RWPE2 (cell line): ENCODE data around the gene CES3.

ENCODE experiments used
- ATAC-seq: fragments of 200-7000 bp; cut with Tn5 transposase; 3 replicates; pipeline ENCODE4 v1.9.1; 2021; ENCODE audit warnings: low read depth
- DNase-seq: peaks from one replicate; pipeline ENCODE4 v3.0.0-alpha.2; 2020; ENCODE audit warnings: low spot score
- H3K27ac ChIP-seq: fragments of 450-650 bp; 2 replicates; pipeline ENCODE4 v1.5.1; 2017; ENCODE audit warnings: mild to moderate bottlenecking; ENCODE audit not compliant: poor library complexity, severe bottlenecking
- H3K27me3 ChIP-seq: fragments of 250-450 bp; sonication (Bioruptor Pico); 2 replicates; pipeline ENCODE4 v1.5.1; 2021; ENCODE audit warnings: mild to moderate bottlenecking, moderate library complexity; ENCODE audit not compliant: insufficient read depth, poor library complexity, severe bottlenecking
- H3K36me3 ChIP-seq: fragments of 250-450 bp; sonication (Bioruptor Pico); 2 replicates; pipeline ENCODE4 v1.5.1; 2020; ENCODE audit warnings: low read depth, mild to moderate bottlenecking, moderate library complexity
- H3K4me1 ChIP-seq: fragments of 250-450 bp; sonication (Bioruptor Pico); 2 replicates; pipeline ENCODE4 v1.5.1; 2021; ENCODE audit warnings: mild to moderate bottlenecking, moderate library complexity; ENCODE audit not compliant: insufficient read depth, poor library complexity, severe bottlenecking
- H3K4me3 ChIP-seq: fragments of 250-450 bp; sonication (Bioruptor Pico); 2 replicates; pipeline ENCODE4 v1.5.1; 2021; ENCODE audit warnings: mild to moderate bottlenecking, moderate library complexity; ENCODE audit not compliant: severe bottlenecking
- H3K9me3 ChIP-seq: fragments of 250-450 bp; sonication (Bioruptor Pico); 2 replicates; pipeline ENCODE4 v1.5.1; 2021; ENCODE audit warnings: mild to moderate bottlenecking, moderate library complexity; ENCODE audit not compliant: severe bottlenecking
- TF ChIP-seq, protein P1 (sequence below): fragments of 450-650 bp; IDR thresholded peaks from one replicate; pipeline ENCODE4 v1.5.1; 2017; ENCODE audit warnings: mild to moderate bottlenecking, moderate library complexity; ENCODE audit not compliant: poor library complexity, severe bottlenecking

The CES3 gene

DNA sequence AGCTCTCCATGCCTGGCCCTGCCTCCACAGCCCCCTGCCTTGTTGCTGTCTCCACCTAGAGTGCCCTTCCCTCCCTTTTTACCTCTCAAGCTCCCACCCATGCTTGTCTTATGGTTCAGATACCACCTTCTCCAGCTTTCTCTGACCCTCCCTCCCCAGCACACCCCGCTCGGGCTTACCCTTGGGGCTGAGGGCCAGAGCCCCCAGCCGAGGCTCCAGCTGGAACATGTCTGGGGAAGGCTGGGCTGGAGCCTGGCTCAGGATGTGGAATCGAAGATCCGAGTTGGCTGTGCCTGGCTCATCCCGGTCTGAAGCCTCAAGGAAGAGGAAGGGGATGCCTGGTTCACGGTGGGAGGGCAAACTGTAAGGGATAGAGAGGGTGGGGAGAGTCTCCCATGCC, 46.0 kb upstream of the CES3 start:
- TF ChIP-seq, protein P1, sequence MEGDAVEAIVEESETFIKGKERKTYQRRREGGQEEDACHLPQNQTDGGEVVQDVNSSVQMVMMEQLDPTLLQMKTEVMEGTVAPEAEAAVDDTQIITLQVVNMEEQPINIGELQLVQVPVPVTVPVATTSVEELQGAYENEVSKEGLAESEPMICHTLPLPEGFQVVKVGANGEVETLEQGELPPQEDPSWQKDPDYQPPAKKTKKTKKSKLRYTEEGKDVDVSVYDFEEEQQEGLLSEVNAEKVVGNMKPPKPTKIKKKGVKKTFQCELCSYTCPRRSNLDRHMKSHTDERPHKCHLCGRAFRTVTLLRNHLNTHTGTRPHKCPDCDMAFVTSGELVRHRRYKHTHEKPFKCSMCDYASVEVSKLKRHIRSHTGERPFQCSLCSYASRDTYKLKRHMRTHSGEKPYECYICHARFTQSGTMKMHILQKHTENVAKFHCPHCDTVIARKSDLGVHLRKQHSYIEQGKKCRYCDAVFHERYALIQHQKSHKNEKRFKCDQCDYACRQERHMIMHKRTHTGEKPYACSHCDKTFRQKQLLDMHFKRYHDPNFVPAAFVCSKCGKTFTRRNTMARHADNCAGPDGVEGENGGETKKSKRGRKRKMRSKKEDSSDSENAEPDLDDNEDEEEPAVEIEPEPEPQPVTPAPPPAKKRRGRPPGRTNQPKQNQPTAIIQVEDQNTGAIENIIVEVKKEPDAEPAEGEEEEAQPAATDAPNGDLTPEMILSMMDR = no peak
- no peak for ATAC-seq

DNA sequence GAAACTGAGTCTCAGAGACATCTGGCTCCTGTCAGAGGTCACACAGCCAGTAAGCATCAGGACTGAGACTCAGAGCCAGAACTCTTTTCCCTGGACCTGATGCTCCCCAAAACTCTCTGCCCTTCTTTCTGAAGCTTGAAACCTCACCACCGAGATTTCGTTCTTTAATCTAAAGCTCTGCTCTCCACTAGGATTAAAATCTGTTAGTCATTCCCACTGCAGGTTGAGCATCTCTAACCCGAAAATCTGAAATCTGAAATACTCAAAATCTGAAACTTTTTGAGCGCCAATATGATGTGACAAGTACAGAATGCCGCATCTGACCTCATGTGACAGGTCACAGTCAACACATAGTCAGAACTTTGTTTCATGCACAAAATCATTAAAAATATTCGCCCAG, 44.5 kb upstream of the CES3 start:
- ATAC-seq (no peak), DNase-seq (no peak)
- Histone ChIP-seq H3K9me3 (no peaks in the 10 kb centered on the region), H3K36me3 (no peaks in the 10 kb centered on the region), H3K27ac (no peak overlapping the region), H3K4me3 (no peak overlapping the region), H3K4me1 (no peaks in the 10 kb centered on the region), H3K27me3 (no peaks in the 10 kb centered on the region)
- TF ChIP-seq, protein P1 = no peak

More for the DNA sequence above, 46.0 kb upstream of the CES3 start:
- DNase-seq = no peak
- Histone ChIP-seq H3K27me3 (no peaks in the 10 kb centered on the region), H3K36me3 (no peaks in the 10 kb centered on the region), H3K27ac (no peak overlapping the region), H3K4me3 (no peak overlapping the region), H3K4me1 (peaks cover 2% of the 10 kb centered on the region), H3K9me3 (no peaks in the 10 kb centered on the region)

DNA sequence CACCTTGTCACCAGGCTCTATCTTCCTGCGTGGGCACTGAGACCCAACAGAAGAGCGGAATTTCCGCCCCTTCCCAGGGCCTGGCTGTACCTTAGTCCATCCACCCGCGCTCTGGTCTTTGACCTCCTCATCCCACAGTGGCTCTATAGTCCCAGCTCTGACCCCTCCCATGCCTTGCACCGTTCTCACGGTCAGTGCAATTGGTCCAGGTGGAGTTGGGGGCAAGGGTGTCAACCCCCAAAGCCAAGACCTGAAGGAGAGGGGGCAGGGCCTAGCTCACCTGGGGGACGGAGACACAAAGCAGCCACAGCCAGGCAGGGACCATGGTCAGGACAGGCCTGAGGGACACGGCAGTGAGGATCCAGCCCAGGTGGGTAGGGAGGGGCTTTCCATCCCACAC, 43.3 kb upstream of the CES3 start:
- no peak for ATAC-seq
- Histone ChIP-seq H3K36me3 (no peaks in the 10 kb centered on the region), H3K27ac (no peak overlapping the region), H3K4me1 (no peaks in the 10 kb centered on the region), H3K9me3 (no peaks in the 10 kb centered on the region), H3K4me3 (no peak overlapping the region), H3K27me3 (no peaks in the 10 kb centered on the region)
- TF ChIP-seq, protein P1 = no peak
- no peak for DNase-seq

DNA sequence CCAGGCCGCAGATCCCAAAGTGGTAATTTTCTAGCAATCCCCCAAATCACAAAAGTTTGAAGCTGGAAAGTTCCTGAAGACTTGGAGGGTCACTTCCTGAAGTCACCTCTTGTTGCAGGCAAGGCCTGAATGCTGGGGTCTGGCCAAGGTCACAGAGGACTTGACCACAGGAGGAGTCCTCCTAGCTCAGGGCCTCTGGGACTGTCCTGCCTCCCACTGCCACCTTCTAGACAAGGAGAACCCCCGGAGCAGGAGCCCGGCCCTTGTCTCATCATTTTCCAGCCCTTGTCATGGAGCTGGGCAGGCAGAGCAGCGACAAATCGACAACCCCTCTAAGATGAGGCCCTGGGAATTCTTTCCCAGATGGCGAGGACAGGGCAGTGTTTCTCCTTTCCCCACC, 42.7 kb upstream of the CES3 start:
- TF ChIP-seq, protein P1 = no peak
- no peaks in the 10 kb centered on the region for H3K4me1 ChIP-seq
- H3K36me3 ChIP-seq = no peaks in the 10 kb centered on the region
- DNase-seq (no peak), ATAC-seq (no peak)
- H3K27ac ChIP-seq = no peak overlapping the region
- H3K27me3 ChIP-seq = no peaks in the 10 kb centered on the region
- no peaks in the 10 kb centered on the region for H3K9me3 ChIP-seq
- no peak overlapping the region for H3K4me3 ChIP-seq

DNA sequence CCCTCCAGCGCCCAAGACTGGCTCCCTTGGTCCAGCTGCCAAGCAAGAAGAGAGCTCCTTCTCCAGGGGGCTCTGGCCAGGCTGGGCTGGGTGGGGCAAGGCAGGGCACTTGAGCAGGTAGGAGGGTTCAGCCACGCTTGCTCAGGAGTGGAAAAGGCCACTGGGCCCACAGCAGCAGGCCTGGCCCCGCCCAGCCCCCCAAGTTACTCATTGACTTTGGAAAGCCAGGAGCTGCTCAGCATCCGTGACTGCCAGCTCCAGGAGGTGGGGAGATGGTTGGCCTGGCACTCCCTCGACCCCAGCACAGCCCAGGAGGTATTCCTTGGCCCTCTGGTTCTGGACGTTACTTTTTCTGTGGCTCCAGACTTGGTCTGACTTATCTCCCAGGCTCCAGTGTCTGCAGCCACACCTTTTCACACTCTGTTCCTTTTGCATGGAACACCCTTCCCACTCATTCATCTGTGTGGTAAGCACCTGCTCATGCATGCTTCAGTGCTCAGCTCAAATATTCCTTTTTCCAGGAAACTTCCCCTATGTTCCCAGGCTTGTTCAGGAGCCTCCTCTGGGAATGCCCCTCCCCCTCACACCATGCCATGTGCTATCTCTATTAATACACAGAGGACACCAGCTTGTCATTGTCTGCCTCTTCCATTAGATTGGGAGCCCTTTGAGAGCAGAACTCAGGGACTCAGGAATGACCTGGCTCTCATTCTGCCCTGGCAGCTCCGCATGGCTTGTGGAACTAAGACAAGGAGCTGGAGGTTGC, 42.1 kb upstream of the CES3 start, which contains the start of gene CDH16:
Gene CDH16 (minus strand): TSS at position 83 of the 766 bp plus-strand sequence. CDS start 820 bp downstream, outside the sequence.
- TF ChIP-seq, protein P1 = no peak
- no peak within 1 kb of the TSS for H3K4me3 ChIP-seq
- no peaks in the 10 kb centered on the region for H3K4me1 ChIP-seq
- H3K27ac ChIP-seq = no peak within 1 kb of the TSS
- H3K27me3 ChIP-seq = no peaks in the 10 kb centered on the region
- H3K36me3 ChIP-seq = no peaks in the 10 kb centered on the region
- H3K9me3 ChIP-seq = no peaks in the 10 kb centered on the region
- DNase-seq = no peak
- no peak for ATAC-seq
